ENCODE results near the gene ZSCAN22.

- no peak for TF ChIP-seq CTCF (conservative IDR thresholded peaks at IDR 0.05; ENCODE audit: low read depth in 2 of 2)
- TF ChIP-seq EZH2 (IDR thresholded peaks at IDR 0.05; ENCODE audit: low read depth, unreplicated experiment): no peak
These were observed 48.9 kb upstream of the ZSCAN22 start for GRCh38 chr19:58277748-58278540.

Measured in GM23338 (cell line).